Epithelial cell of proximal tubule (primary cell): ENCODE data around the gene UBE2E3. TPM values are rescaled to one million over a fixed set of nuclear protein-coding genes. Genes with fewer than 3 reads are reported as not detected.

Experiments used
- DNase-seq: peaks from one replicate; pipeline ENCODE4 v3.0.0-alpha.2; 2011; ENCODE audit warnings: low read depth
- H3K4me3 ChIP-seq: 2 replicates; pipeline ENCODE4 v1.5.1; 2011; ENCODE audit warnings: low read depth, mild to moderate bottlenecking, low read length
- total RNA-seq: library from RNA; depleted of rRNA; stranded (reverse); fragments of >200 nt; gene quantifications from 2 replicates; pipeline ENCODE4 v1.2.3, GENCODE V29; 2015
- TF ChIP-seq, protein P1 (sequence below): conservative IDR thresholded peaks from 2 replicates; pipeline ENCODE4 v1.5.1; 2012; ENCODE audit warnings: low read depth, mild to moderate bottlenecking, low read length

The UBE2E3 gene
- total RNA-seq, 1 donor from 2014 or later: 70.1 TPM

- no peak for DNase-seq
- TF ChIP-seq, protein P1, sequence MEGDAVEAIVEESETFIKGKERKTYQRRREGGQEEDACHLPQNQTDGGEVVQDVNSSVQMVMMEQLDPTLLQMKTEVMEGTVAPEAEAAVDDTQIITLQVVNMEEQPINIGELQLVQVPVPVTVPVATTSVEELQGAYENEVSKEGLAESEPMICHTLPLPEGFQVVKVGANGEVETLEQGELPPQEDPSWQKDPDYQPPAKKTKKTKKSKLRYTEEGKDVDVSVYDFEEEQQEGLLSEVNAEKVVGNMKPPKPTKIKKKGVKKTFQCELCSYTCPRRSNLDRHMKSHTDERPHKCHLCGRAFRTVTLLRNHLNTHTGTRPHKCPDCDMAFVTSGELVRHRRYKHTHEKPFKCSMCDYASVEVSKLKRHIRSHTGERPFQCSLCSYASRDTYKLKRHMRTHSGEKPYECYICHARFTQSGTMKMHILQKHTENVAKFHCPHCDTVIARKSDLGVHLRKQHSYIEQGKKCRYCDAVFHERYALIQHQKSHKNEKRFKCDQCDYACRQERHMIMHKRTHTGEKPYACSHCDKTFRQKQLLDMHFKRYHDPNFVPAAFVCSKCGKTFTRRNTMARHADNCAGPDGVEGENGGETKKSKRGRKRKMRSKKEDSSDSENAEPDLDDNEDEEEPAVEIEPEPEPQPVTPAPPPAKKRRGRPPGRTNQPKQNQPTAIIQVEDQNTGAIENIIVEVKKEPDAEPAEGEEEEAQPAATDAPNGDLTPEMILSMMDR: no peak
- H3K4me3 ChIP-seq: no peak overlapping the region
Measured at GRCh38 chr2:180944372-180944771, 36.0 kb upstream of the UBE2E3 start.

DNA sequence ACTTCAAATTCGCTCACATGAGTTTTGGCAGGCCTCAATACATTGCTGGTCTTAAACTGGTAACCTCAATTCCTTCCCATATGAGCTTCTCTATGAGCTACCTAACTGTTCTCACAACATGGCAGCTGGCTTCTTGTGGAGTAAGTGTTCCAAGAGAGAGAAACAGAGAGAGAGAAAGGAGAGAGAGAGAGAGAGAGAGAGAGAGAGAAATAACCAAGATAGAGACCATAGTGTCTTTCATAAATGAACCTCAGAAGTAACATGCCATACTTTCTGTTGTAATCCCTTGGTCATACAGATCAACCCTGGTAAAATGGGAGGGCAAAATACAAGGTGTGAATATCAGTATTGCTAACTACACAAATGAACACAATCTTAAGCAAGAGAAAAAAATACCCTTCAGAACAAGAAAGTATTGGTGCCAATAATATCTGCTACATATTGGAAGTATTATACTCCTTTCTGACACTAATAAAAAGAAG lies 33.2 kb upstream of the UBE2E3 start:
- TF ChIP-seq, protein P1: no peak
- no peak overlapping the region for H3K4me3 ChIP-seq
- no peak for DNase-seq

- no peak for DNase-seq
- TF ChIP-seq, protein P1: no peak
- H3K4me3 ChIP-seq: no peak overlapping the region
Measured at GRCh38 chr2:180949896-180950295, 30.5 kb upstream of the UBE2E3 start.

- DNase-seq: no peak
- TF ChIP-seq, protein P1: no peak
- no peak overlapping the region for H3K4me3 ChIP-seq
Measured at GRCh38 chr2:180952082-180952481, 28.3 kb upstream of the UBE2E3 start.

GRCh38 chr2:180952731-180953336 lies 27.6 kb upstream of the UBE2E3 start:
- no peak overlapping the region for H3K4me3 ChIP-seq
- DNase-seq: no peak
- TF ChIP-seq, protein P1: no peak

- no peak for DNase-seq
- H3K4me3 ChIP-seq: no peak overlapping the region
- TF ChIP-seq, protein P1: no peak
Measured at GRCh38 chr2:180953550-180953949, 26.9 kb upstream of the UBE2E3 start.

GRCh38 chr2:180955101-180955500 lies 25.3 kb upstream of the UBE2E3 start:
- H3K4me3 ChIP-seq: no peak overlapping the region
- no peak for DNase-seq
- TF ChIP-seq, protein P1: no peak
